ENCODE measurements around the gene SNX5.
A peak's percentile ranks its signal among the peaks of the same experiment; 100 is the strongest.

The SNX5 gene

GRCh38 chr20:17958373-17959256 lies 10.0 kb downstream of the SNX5 start:
- DNase-seq, result no peak

DNA sequence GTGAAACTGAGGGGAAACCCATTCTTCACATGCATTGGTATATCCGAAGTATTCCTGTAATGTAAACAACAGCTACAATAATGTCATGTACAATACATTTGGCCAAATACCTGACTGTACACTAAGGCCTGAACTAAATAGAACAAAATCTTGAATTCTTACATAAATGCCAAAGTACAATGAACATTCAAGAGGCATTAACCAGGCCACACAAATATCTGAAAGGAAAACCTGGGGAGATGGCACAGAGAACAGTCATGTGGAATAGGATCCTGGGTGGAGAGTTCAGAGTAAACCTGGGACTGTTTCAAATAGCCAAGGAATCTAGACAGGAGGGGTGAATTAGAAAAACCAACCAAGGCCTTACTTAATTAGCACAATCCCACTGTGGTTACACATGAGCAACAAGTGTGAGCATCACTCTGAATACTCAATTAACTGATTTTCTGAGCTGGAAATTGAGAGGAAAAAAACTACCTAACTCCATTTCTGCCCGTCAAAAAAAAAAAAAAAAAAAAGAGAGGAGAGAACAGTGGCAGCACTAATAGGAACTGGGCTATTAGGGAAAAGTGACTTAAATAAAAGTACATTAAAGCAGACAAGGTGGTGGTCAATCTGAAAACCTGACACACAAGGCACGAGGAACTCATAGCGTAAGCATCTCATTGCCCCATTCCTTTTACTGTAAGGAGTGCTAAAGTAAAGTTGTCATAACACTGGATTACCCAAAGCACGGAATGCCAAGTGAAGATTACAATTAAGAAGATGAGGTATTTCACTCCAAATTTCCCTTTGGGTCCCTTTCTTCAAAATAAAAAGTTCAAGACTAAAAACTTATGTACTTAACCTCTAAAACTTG lies 10.9 kb downstream of the SNX5 start:
- DNase-seq, result no peak

GRCh38 chr20:17956099-17956685 lies 12.4 kb downstream of the SNX5 start:
- DNase-seq, result no peak

DNA sequence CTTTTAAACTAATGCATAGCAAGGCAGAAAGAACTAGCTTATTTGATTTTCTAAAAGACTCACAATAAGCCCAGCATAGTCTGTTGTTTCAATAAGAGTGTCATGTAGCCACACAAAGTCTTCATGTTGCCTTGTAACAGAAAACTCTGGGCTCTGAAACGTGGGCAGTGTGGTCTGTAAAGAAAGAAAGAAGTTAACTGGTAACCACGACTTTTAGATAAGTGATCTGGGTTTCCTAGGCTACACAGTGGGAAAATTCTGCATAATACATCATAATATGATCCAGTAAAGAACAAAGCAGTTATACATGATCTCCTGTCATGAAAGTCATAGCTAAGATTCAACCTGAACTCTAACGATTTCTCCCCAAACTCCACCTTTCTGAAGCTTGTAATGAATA lies 13.3 kb downstream of the SNX5 start:
- DNase-seq, result no peak

- DNase-seq, result no peak
Measured at GRCh38 chr20:17953935-17954334, 14.7 kb downstream of the SNX5 start.

- DNase-seq, result no peak
Measured at GRCh38 chr20:17952692-17953684, 15.6 kb downstream of the SNX5 start.

GRCh38 chr20:17951323-17951722 lies 17.3 kb downstream of the SNX5 start:
- no peak for DNase-seq

- no peak for DNase-seq
Measured at GRCh38 chr20:17950670-17951069, 17.9 kb downstream of the SNX5 start.

DNA sequence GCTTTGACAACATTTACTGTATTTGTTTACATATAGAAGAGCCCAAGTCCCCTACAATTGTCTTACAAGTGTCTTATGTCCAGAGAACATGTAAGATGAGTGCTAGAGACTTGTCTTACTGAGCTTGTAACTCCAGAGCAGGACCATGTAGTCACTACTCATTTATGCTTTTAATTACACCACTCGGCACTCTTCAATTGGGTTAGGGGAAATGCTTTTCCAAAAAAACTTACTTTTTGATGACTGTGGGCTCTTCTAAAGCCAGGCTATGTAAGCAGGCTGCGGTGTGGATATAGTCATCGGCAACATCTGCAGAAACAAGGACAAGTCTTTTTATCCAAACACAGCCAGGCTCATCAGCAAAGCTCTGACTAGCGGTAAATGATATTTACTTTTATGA lies 18.7 kb downstream of the SNX5 start:
- DNase-seq, result no peak

DNA sequence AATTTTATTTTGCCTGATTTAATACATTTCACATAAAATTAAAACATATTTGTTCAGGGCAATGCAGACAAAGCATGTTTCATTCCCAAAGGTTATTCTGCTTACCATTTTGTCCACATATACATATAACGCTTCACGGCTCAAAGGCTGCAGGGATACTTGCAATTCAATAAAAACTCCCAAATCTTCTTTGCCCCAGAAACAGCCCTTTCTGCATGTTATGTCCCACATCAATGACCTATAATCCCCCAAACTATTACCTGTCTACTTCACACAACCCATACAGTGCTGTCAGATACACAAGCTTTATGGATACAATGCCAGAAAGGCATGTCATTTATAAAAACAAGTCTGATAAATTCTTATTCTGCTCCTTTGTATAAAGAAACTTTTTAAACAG lies 20.2 kb downstream of the SNX5 start:
- no peak for DNase-seq

DNA sequence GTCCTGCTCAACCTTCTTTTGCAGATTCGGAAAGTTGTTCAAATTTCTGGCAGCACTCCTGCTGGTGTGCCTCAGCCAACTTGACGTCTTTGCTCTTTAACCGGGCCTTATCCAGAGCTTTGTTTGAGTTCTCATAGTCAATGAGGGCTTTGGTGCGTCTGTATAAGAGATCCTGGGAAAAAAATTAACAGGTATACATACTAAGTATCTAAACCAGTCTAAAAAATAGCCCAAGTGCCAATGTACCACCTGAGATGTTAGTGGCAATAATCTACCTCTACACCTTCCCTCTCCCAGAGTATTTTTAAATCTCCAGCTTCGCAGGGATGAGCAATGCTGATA lies 21.1 kb downstream of the SNX5 start:
- DNase-seq, result no peak

DNA sequence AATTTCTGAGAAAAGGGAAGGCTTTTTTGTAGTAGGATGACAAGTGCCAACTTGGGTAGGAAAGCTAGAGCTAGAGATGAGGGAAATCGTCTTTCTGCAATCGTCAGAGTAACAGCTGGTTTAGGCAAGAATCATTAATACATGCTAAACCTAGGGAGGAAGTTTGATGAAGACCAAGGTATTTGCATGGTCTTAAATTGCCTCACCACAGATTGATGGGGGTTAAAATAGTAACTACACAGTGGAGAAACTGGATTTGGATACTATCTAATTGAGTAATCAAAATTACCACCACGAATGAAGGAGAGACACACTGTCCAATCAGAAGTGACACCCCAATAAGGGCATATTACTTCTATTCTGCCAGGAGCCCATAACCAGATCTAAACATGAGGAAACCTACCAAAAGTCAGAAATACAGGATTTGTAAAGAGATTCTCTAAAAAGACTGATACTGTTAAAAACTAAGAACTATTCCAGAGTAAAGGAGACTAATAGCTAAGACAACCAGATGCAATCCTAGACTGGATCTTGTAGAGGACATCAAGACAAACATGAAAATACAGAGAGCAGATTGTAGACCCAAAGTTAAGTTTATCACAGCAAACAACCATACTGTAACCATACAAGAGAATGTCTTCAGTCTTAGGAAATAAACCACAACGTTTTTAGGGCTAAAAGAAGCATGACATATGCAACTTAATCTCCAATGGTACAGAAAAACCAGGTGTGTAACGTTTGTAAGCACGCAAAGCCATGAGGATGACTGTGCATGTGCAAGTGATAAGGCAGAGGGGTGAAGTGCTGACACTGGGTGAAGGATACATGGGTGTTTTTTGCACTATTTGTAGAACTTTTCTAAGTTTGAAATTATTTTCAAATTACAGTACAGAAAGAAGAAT lies 21.8 kb downstream of the SNX5 start:
- DNase-seq, result no peak

GRCh38 chr20:17946040-17946439 lies 22.6 kb downstream of the SNX5 start:
- DNase-seq, result no peak

- DNase-seq, result no peak
Measured at GRCh38 chr20:17944854-17945474, 23.6 kb downstream of the SNX5 start.

- peak; percentile 16 for DNase-seq
Measured at GRCh38 chr20:17943343-17943742, 25.3 kb downstream of the SNX5 start.

DNA sequence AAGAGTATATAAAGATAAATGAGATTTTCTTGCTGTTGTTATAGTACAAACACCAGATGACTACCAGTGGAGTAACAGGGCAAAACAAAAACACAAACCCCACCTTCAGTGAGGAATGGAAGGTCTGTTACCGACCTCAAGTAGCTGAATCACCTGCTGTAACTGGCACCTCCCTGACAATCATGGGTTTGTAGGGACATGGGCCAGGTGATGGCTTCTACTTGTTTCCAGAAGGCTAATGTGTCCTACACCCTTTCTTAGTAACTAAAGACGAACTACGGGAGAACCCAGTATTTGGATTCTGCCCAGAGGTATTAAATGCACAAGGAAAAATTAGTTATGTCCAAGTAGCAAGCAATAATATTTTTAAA lies 26.8 kb downstream of the SNX5 start:
- DNase-seq, result no peak

GRCh38 chr20:17941087-17941825 lies 27.3 kb downstream of the SNX5 start:
- no peak for DNase-seq

DNA sequence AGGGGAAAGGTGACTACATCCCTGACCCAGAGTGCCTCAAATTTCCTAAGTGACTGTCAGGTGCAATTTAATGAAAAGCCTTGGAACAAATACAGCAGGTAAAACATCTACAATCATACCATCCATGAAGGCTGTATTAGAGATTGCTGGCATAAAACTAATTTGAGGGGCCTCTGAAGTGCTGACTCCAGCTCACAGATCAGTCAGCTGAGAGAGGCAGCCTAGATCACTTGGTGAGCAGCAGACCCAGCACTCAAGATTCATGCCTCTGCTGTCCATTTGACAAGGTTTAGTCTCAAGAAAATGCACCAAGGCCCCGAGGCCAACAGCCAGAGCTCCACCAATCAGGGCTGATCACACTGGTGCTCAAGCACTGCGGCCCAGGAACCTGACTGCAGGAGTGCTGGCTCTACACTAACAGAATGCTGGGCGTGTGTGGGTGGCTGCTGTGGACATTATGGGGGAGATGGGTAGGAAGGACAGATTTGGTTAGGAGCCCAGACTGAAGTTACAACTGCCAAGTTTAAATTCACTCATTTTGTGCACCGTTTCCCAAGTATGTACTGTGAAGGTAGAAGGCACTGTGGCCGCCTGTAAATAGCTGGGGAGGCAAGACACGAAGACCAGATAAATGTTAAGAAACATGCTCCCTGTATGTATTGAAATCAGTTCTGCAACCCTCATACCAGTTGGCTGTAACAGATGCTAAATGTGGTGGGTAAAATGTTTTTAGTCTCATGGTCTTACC lies 28.2 kb downstream of the SNX5 start:
- no peak for DNase-seq

- DNase-seq, result no peak
Measured at GRCh38 chr20:17939622-17940223, 28.9 kb downstream of the SNX5 start.

All from NCI-H2107 (cell line).